RCC 7860 (cell line): Measurements from ENCODE around the gene RPS6KA2.
"Not testable (repeated sequence)": the region's sequence is repeated elsewhere in the genome, so short reads cannot be mapped to it uniquely, and the experiment has no call there.

Experiments
- DNase-seq: peaks from one replicate; pipeline ENCODE4 v3.0.0-alpha.2; 2015; ENCODE audit warnings: low spot score
- FAIRE-seq: peaks from 2 replicates; lab custom pipeline; 2012; peaks lifted over from hg19 to GRCh38; lab: Jason Lieb, UNC

Gene RPS6KA2

GRCh38 chr6:166539011-166539385, 88.1 kb downstream of the RPS6KA2 start:
- DNase-seq, FAIRE-seq: not testable (repeated sequence)

GRCh38 chr6:166538297-166539010, 88.6 kb downstream of the RPS6KA2 start:
- no peak for DNase-seq
- FAIRE-seq = no peak

- FAIRE-seq = no peak
Measured at GRCh38 chr6:166534658-166535406, 92.2 kb downstream of the RPS6KA2 start.

GRCh38 chr6:166533205-166533824, 93.7 kb downstream of the RPS6KA2 start:
- no peak for DNase-seq
- FAIRE-seq = no peak

More at GRCh38 chr6:166534658-166535406, 92.2 kb downstream of the RPS6KA2 start:
- DNase-seq = no peak

- FAIRE-seq = no peak
- DNase-seq = no peak
Measured at GRCh38 chr6:166532302-166532701, 94.7 kb downstream of the RPS6KA2 start.

GRCh38 chr6:166530211-166531095, 96.6 kb downstream of the RPS6KA2 start:
- FAIRE-seq (no peak), DNase-seq (no peak)

- FAIRE-seq = no peak
Measured at GRCh38 chr6:166529586-166529985, 97.5 kb downstream of the RPS6KA2 start.

GRCh38 chr6:166529058-166529457, 98.0 kb downstream of the RPS6KA2 start:
- FAIRE-seq = not testable (repeated sequence)

More at GRCh38 chr6:166529586-166529985, 97.5 kb downstream of the RPS6KA2 start:
- DNase-seq = no peak

GRCh38 chr6:166527849-166528248, 99.2 kb downstream of the RPS6KA2 start:
- no peak for DNase-seq
- no peak for FAIRE-seq

More at GRCh38 chr6:166529058-166529457, 98.0 kb downstream of the RPS6KA2 start:
- not testable (repeated sequence) for DNase-seq

GRCh38 chr6:166526937-166527336, 100.1 kb downstream of the RPS6KA2 start:
- FAIRE-seq (no peak), DNase-seq (no peak)

GRCh38 chr6:166525567-166525966, 101.5 kb downstream of the RPS6KA2 start:
- FAIRE-seq (no peak), DNase-seq (no peak)

GRCh38 chr6:166523782-166524559, 103.1 kb downstream of the RPS6KA2 start:
- DNase-seq = no peak
- no peak for FAIRE-seq

- no peak for DNase-seq
- FAIRE-seq = no peak
Measured at GRCh38 chr6:166520905-166521834, 105.9 kb downstream of the RPS6KA2 start.

- no peak for DNase-seq
- FAIRE-seq = no peak
Measured at GRCh38 chr6:166516251-166516884, 110.7 kb downstream of the RPS6KA2 start.

- peak; percentile 67 for DNase-seq
- FAIRE-seq = peak; percentile 33
Measured at GRCh38 chr6:166515072-166515810, 111.8 kb downstream of the RPS6KA2 start.

- no peak for FAIRE-seq
- no peak for DNase-seq
Measured at GRCh38 chr6:166514196-166514595, 112.9 kb downstream of the RPS6KA2 start.

- no peak for DNase-seq
- FAIRE-seq = no peak
Measured at GRCh38 chr6:166512567-166512966, 114.5 kb downstream of the RPS6KA2 start.

GRCh38 chr6:166511316-166511715, 115.7 kb downstream of the RPS6KA2 start:
- FAIRE-seq (no peak), DNase-seq (no peak)
